Measurements from ENCODE around the gene CHAF1A.

Gene CHAF1A

DNA sequence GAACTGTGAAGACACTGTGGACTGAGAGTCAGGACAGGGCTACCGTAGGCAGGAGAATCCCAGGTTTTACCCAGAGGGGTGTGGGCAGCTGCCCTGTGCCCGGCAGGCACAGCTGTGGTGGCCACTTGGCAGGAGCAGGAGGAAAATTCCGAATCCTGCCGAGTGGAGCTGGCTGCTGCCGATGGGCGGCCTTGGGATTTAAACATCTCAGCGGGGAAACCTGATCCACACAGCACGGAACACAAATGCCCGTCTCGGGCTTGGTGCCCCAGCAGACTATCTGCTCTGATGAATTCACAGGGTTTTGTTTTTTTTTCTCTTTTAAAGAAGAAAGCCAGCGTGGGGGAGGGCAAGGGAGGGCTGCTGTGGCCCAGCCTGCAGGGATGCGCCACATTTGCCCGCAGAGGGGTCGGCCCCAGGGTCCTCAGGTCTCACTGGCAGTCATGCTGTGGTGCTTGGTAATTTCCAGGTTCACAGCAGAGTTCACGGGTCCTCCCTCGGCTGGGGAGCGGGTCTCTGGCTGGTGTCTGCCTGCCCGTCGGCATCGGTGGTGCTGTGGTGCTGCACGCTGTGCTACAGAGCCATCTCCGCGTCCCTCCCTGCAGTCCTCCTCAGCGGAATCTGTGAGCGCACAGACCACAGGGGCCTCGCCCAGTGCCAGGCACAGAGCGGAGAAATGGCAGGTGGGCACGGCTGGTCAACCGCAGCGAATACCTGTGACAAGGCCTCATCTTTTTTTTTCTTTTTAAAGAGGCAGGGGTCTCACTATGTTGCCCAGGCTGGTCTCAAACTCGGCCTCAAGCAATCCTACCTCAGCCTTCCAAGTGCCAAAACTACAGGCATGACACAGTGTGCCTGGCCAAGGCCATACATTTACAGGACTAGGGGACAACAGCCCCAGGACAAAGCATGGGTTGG is 30.9 kb upstream of the CHAF1A start (continued):
- no peak for TF ChIP-seq ZNF404 (tag by site-specific recombination; IDR thresholded peaks at IDR 0.05)
- no peak for TF ChIP-seq ZNF324 (tag by site-specific recombination; IDR thresholded peaks at IDR 0.05)
- TF ChIP-seq ZNF514 (tag by site-specific recombination; IDR thresholded peaks at IDR 0.05), result no peak
- no peak for TF ChIP-seq ZNF558 (tag by site-specific recombination; IDR thresholded peaks at IDR 0.05)
- TF ChIP-seq, protein P1, sequence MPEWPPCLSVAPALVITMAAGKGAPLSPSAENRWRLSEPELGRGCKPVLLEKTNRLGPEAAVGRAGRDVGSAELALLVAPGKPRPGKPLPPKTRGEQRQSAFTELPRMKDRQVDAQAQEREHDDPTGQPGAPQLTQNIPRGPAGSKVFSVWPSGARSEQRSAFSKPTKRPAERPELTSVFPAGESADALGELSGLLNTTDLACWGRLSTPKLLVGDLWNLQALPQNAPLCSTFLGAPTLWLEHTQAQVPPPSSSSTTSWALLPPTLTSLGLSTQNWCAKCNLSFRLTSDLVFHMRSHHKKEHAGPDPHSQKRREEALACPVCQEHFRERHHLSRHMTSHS (tag by site-specific recombination; IDR thresholded peaks at IDR 0.05), result no peak
- TF ChIP-seq, protein P2, sequence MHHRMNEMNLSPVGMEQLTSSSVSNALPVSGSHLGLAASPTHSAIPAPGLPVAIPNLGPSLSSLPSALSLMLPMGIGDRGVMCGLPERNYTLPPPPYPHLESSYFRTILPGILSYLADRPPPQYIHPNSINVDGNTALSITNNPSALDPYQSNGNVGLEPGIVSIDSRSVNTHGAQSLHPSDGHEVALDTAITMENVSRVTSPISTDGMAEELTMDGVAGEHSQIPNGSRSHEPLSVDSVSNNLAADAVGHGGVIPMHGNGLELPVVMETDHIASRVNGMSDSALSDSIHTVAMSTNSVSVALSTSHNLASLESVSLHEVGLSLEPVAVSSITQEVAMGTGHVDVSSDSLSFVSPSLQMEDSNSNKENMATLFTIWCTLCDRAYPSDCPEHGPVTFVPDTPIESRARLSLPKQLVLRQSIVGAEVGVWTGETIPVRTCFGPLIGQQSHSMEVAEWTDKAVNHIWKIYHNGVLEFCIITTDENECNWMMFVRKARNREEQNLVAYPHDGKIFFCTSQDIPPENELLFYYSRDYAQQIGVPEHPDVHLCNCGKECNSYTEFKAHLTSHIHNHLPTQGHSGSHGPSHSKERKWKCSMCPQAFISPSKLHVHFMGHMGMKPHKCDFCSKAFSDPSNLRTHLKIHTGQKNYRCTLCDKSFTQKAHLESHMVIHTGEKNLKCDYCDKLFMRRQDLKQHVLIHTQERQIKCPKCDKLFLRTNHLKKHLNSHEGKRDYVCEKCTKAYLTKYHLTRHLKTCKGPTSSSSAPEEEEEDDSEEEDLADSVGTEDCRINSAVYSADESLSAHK (tag by site-specific recombination; IDR thresholded peaks at IDR 0.05), result no peak
- no peak for TF ChIP-seq MYNN (tag by site-specific recombination; IDR thresholded peaks at IDR 0.05; ENCODE audit: borderline replicate concordance)
- no peak for TF ChIP-seq ZNF248 (tag by site-specific recombination; IDR thresholded peaks at IDR 0.05)
- TF ChIP-seq ZNF670 (tag by site-specific recombination; IDR thresholded peaks at IDR 0.05; ENCODE audit: low read depth), result no peak
- TF ChIP-seq ZNF585B (tag by site-specific recombination; IDR thresholded peaks at IDR 0.05), result no peak
- TF ChIP-seq, protein P3, sequence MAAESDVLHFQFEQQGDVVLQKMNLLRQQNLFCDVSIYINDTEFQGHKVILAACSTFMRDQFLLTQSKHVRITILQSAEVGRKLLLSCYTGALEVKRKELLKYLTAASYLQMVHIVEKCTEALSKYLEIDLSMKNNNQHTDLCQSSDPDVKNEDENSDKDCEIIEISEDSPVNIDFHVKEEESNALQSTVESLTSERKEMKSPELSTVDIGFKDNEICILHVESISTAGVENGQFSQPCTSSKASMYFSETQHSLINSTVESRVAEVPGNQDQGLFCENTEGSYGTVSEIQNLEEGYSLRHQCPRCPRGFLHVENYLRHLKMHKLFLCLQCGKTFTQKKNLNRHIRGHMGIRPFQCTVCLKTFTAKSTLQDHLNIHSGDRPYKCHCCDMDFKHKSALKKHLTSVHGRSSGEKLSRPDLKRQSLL (tag by site-specific recombination; IDR thresholded peaks at IDR 0.05), result no peak
- no peak for TF ChIP-seq ZNF623 (tag by site-specific recombination; IDR thresholded peaks at IDR 0.05)
- TF ChIP-seq ZNF274 (IDR thresholded peaks at IDR 0.05; ENCODE audit: low read length), result no peak
- TF ChIP-seq ZNF274 (tag by site-specific recombination; IDR thresholded peaks at IDR 0.05; ENCODE audit: borderline replicate concordance), result no peak

- peaks cover 0 to 8% of the 10 kb centered on the region in 2 experiments; a peak in 1 of 3 replicates for H3K36me3 ChIP-seq (ENCODE audit: control insufficient read depth in 2 of 2, insufficient read depth in 1 of 2, low read length in 2 of 2)
- ChIA-PET CTCF (interaction anchor here (0.8 to 1.1 kb wide), 2 partner anchors 20 to 28 kb away, joined by 3 to 4 read pairs; partner anchors contain the start of gene SH3GL1), POLR2A (interaction anchor here (0.6 kb wide), 1 partner anchor 21 kb away, joined by 5 read pairs; no protein-coding TSS in a partner anchor)
- no peaks in the 10 kb centered on the region for H3K9me3 ChIP-seq (ENCODE audit: control insufficient read depth, insufficient read depth, low read depth, low read length)
- no peak overlapping the region for H3K4me3 ChIP-seq (ENCODE audit: low read depth, low read length)
- no peak overlapping the region for H3K27ac ChIP-seq (ENCODE audit: extremely low read depth, low read depth, low read length)
- peaks cover 14% of the 10 kb centered on the region for H3K4me1 ChIP-seq (ENCODE audit: control insufficient read depth, insufficient read depth, low read length)
- TF ChIP-seq ZNF600 (tag by site-specific recombination; IDR thresholded peaks at IDR 0.05) (peak; percentile 54; the same call in 1 of the 2 replicates), ZIC2 (tag by site-specific recombination; IDR thresholded peaks at IDR 0.05) (peak; percentile 32; the same call in 1 of the 2 replicates)
- TF ChIP-seq, protein P4, sequence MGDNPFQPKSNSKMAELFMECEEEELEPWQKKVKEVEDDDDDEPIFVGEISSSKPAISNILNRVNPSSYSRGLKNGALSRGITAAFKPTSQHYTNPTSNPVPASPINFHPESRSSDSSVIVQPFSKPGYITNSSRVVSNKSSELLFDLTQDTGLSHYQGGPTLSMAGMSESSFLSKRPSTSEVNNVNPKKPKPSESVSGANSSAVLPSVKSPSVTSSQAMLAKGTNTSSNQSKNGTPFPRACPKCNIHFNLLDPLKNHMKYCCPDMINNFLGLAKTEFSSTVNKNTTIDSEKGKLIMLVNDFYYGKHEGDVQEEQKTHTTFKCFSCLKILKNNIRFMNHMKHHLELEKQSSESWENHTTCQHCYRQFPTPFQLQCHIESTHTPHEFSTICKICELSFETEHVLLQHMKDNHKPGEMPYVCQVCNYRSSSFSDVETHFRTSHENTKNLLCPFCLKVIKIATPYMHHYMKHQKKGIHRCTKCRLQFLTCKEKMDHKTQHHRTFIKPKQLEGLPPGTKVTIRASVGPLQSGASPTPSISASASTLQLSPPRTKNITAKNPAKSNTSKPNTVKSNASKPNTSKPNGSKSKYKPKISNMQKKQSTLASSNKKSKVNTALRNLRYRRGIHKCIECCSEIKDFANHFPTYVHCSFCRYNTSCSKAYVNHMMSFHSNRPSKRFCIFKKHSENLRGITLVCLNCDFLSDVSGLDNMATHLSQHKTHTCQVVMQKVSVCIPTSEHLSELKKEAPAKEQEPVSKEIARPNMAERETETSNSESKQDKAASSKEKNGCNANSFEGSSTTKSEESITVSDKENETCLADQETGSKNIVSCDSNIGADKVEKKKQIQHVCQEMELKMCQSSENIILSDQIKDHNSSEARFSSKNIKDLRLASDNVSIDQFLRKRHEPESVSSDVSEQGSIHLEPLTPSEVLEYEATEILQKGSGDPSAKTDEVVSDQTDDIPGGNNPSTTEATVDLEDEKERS (tag by site-specific recombination; IDR thresholded peaks at IDR 0.05), result no peak
These were observed 30.1 kb upstream of the CHAF1A start for GRCh38 chr19:4372165-4373012.

Measured in HEK293 (cell line).